A673 (cell line): ENCODE measurements around the gene FXYD2.
A peak's percentile ranks its signal among the peaks of the same experiment; 100 is the strongest.

Experiments used
- EZH2 ChIP-seq: fragments of 200-600 bp; sonication (generic); IDR thresholded peaks from 2 replicates; pipeline ENCODE4 v1.6.1; 2017; ENCODE audit warnings: borderline replicate concordance, low read depth, mild to moderate bottlenecking, mixed read lengths, antibody characterized with exemption, low read length; ENCODE audit not compliant: poor library complexity, severe bottlenecking
- TF ChIP-seq, protein P1 (sequence below): fragments of 300-800, 200-600 bp; sonication (generic); conservative IDR thresholded peaks from 2 replicates; pipeline ENCODE4 v1.5.1; 2017; ENCODE audit warnings: low read depth, mild to moderate bottlenecking, antibody characterized with exemption, low read length, moderate library complexity, mixed read lengths

DNA sequence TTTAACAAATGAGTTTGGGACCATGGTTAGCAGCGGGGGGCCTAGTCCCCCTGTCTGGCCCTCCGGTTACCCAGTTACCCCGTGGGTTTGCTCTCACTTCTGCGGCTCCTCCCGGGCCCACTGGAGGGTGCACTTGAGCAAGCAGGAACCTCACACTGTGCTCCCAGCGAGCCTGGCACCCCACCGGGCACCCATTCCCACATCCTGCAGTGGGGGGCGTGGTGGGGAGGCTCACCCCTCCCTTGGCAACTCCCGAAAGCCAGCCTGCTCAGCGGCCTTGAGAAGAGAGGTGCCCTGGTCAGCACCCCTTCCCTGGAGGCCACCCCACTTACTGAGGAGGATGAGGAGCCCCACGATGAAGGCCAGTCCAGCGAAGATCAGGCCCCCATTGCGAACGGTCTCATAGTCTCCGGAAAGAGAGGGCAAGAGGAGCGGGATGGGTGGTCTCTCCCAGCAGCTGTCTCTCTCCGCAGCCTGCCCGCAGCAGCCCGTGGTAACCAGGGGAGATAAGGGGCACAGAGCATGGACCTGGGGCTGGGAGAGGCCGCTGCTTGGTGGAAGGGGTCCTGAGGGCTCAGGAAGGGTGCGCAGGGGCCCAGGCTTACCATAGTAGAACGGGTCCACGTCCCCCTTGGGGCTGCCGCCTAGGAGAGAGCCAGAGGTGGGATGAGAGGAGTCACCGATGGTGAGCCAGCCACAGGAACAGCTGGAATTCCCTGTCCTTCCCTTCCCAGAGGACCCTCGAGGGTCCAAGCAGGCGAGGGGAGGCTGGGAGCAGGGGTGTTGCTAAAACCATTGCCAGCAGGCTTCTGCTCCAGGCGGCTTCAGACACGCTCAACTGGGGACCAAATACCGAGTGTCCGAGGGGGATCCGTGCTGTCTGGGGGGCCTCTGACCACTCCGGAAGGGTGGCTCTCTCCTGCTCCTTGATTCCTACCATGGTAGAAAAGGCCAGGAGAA, 2.2 kb downstream of the FXYD2 start:
- TF ChIP-seq, protein P1, sequence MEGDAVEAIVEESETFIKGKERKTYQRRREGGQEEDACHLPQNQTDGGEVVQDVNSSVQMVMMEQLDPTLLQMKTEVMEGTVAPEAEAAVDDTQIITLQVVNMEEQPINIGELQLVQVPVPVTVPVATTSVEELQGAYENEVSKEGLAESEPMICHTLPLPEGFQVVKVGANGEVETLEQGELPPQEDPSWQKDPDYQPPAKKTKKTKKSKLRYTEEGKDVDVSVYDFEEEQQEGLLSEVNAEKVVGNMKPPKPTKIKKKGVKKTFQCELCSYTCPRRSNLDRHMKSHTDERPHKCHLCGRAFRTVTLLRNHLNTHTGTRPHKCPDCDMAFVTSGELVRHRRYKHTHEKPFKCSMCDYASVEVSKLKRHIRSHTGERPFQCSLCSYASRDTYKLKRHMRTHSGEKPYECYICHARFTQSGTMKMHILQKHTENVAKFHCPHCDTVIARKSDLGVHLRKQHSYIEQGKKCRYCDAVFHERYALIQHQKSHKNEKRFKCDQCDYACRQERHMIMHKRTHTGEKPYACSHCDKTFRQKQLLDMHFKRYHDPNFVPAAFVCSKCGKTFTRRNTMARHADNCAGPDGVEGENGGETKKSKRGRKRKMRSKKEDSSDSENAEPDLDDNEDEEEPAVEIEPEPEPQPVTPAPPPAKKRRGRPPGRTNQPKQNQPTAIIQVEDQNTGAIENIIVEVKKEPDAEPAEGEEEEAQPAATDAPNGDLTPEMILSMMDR: peak; percentile 89
- TF ChIP-seq EZH2: no peak
